HepG2 (cell line): Measurements from ENCODE around the gene CBX5. TPM values are rescaled to one million over a fixed set of nuclear protein-coding genes. Genes with fewer than 3 reads are reported as not detected.

Experiments
- ATAC-seq: fragments of 200-7000 bp; cut with Tn5 transposase; 3 replicates; pipeline ENCODE4 v1.9.1; 2020; ENCODE audit warnings: mild to moderate bottlenecking, moderate library complexity
- BruUV-seq: library from RNA; stranded (reverse); fragments of 400-500 nt; replicated peaks from 2 replicates; lab custom pipeline; 2021; lab: Mats Ljungman, UMichigan
- CTCF ChIA-PET: fragments of 300-600 bp; formaldehyde crosslinking; extraction: SDS; loops from one replicate; lab custom pipeline; 2021; ENCODE audit warnings: low total read pairs, inconsistent platforms, low intra/inter-chr PET ratio; lab: Yijun Ruan, JAX
- POLR2A ChIA-PET: fragments of 350-600 bp; sonication (Branson Sonifier 250); formaldehyde crosslinking; loops from one replicate; lab custom pipeline; 2020; ENCODE audit warnings: antibody characterized with exemption, inconsistent platforms; lab: Yijun Ruan, JAX
- DNase-seq: peaks from one replicate; pipeline ENCODE4 v3.0.0-alpha.2; 2015; ENCODE audit warnings: low spot score
- FAIRE-seq: peaks from 3 replicates; lab custom pipeline; 2011; peaks lifted over from hg19 to GRCh38; lab: Jason Lieb, UNC
- H2AFZ ChIP-seq: one replicate; pipeline ENCODE4 v1.6.1; 2011; ENCODE audit warnings: low read length, inconsistent platforms
- H3K27ac ChIP-seq: fragments of 300-600 bp; 3 replicates; pipeline ENCODE4 v1.8.0; 2011; ENCODE audit warnings: mixed run types, mild to moderate bottlenecking, mixed read lengths, low read length, inconsistent platforms; ENCODE audit not compliant: insufficient read depth; ENCODE audit errors: extremely low read length
- H3K27me3 ChIP-seq, 2 experiments: fragments of 200-600 bp in 1 of 2; 2 replicates in 1 of 2; 3 replicates in 1 of 2; pipeline versions ENCODE4 v1.6.0 to v1.8.0; 2011; ENCODE audit warnings: low read length in 2 of 2, mild to moderate bottlenecking in 2 of 2, moderate library complexity in 2 of 2, inconsistent platforms in 1 of 2; ENCODE audit not compliant: insufficient read depth in 2 of 2, control insufficient read depth in 1 of 2
- H3K36me3 ChIP-seq, 2 experiments: fragments of 200-600 bp in 1 of 2; replicated peaks in 1 of 2; 2 replicates in 1 of 2; 3 replicates in 1 of 2; pipeline versions ENCODE4 v1.5.1 to v1.8.0; 2011; ENCODE audit warnings: low read length in 2 of 2, inconsistent platforms in 1 of 2; ENCODE audit not compliant: insufficient read depth in 2 of 2, control insufficient read depth in 1 of 2
- H3K4me1 ChIP-seq: 2 replicates; pipeline ENCODE4 v1.5.1; 2012; ENCODE audit warnings: low read length, inconsistent platforms; ENCODE audit not compliant: insufficient read depth
- H3K4me2 ChIP-seq: 2 replicates; pipeline ENCODE4 v1.6.0; 2011; ENCODE audit warnings: low read depth, low read length, inconsistent platforms
- H3K4me3 ChIP-seq, 3 experiments: fragments of 200-600 bp in 1 of 3; sonication (generic), shearing (Covaris generic) in 1 of 3; replicated peaks in 1 of 3; 2 replicates each; pipeline ENCODE4 v1.5.1; 2011 to 2016; ENCODE audit warnings: low read length in 3 of 3, inconsistent platforms in 2 of 3, low read depth in 2 of 3, mild to moderate bottlenecking in 2 of 3, control low read depth in 1 of 3, mixed read lengths in 1 of 3; ENCODE audit not compliant: insufficient read depth in 1 of 3
- H3K79me2 ChIP-seq: one replicate; pipeline ENCODE4 v1.6.1; 2011; ENCODE audit warnings: low read length, inconsistent platforms; ENCODE audit not compliant: insufficient read depth
- H3K9ac ChIP-seq: 2 replicates; pipeline ENCODE4 v1.6.0; 2011; ENCODE audit warnings: mild to moderate bottlenecking, low read depth, low read length, inconsistent platforms; ENCODE audit not compliant: insufficient read depth
- H3K9me3 ChIP-seq: 2 replicates; pipeline ENCODE4 v1.5.1; 2012; ENCODE audit warnings: mild to moderate bottlenecking, low read length
- H4K20me1 ChIP-seq: 2 replicates; pipeline ENCODE4 v1.6.0; 2011; ENCODE audit warnings: inconsistent platforms, mild to moderate bottlenecking, low read length, moderate library complexity; ENCODE audit not compliant: insufficient read depth
- ATF7-NPFF ChIP-seq: sonication (generic); formaldehyde crosslinking; IDR thresholded peaks from 2 replicates; pipeline ENCODE4 v1.8.1; 2023; ENCODE audit warnings: mild to moderate bottlenecking, low read depth, missing genetic modification reagents, moderate library complexity
- CHD4 ChIP-seq: fragments of 200-600 bp; sonication (generic); IDR thresholded peaks from 2 replicates; pipeline ENCODE4 v1.7.0; 2017; ENCODE audit warnings: mild to moderate bottlenecking, low read length, borderline replicate concordance
- KDM6A ChIP-seq: IDR thresholded peaks from 2 replicates; pipeline ENCODE4 v1.6.1; 2016; ENCODE audit warnings: low read depth
- MEIS1 ChIP-seq: sonication (generic); formaldehyde crosslinking; IDR thresholded peaks from 2 replicates; pipeline ENCODE4 v1.9.0; 2021; ENCODE audit warnings: mild to moderate bottlenecking, missing genetic modification reagents, moderate library complexity, borderline replicate concordance
- NONO ChIP-seq, 2 experiments: fragments of 450-650 bp in 1 of 2; sonication (generic) in 1 of 2; formaldehyde crosslinking in 1 of 2; IDR thresholded peaks in 1 of 2; conservative IDR thresholded peaks in 1 of 2; 2 replicates each; pipeline versions ENCODE4 v1.6.1 to v1.8.0; 2017 to 2022; ENCODE audit warnings: mild to moderate bottlenecking in 1 of 2, missing genetic modification reagents in 1 of 2, moderate library complexity in 1 of 2
- PCBP2 ChIP-seq: fragments of 200-400 bp; formaldehyde crosslinking; optimal IDR thresholded peaks from 2 replicates; pipeline ENCODE3; 2018; ENCODE audit warnings: low read length, low read depth; ENCODE audit not compliant: poor library complexity, severe bottlenecking
- PLSCR1 ChIP-seq: sonication (generic); formaldehyde crosslinking; IDR thresholded peaks from 2 replicates; pipeline ENCODE4 v1.5.0; 2020; ENCODE audit warnings: missing genetic modification reagents, mild to moderate bottlenecking, borderline replicate concordance
- RNF2 ChIP-seq: fragments of 450-650 bp; conservative IDR thresholded peaks from 2 replicates; pipeline ENCODE4 v1.6.1; 2016; ENCODE audit warnings: low read depth
- SIN3A ChIP-seq: IDR thresholded peaks from 2 replicates; pipeline ENCODE4 v1.6.1; 2011; ENCODE audit warnings: low read depth, mild to moderate bottlenecking, control low read depth, low read length, borderline replicate concordance
- TP53 ChIP-seq: sonication (generic); formaldehyde crosslinking; conservative IDR thresholded peaks from 2 replicates; pipeline ENCODE4 v1.4.0; 2020; ENCODE audit warnings: missing genetic modification reagents
- ZBTB21 ChIP-seq: sonication (generic); formaldehyde crosslinking; IDR thresholded peaks from 2 replicates; pipeline ENCODE4 v1.4.0; 2020; ENCODE audit warnings: missing genetic modification reagents
- ZMYM4 ChIP-seq: sonication (generic); formaldehyde crosslinking; IDR thresholded peaks from 2 replicates; pipeline ENCODE4 v1.8.1; 2023; ENCODE audit warnings: mild to moderate bottlenecking, missing genetic modification reagents
- ZNF121 ChIP-seq: sonication (generic); formaldehyde crosslinking; IDR thresholded peaks from 2 replicates; pipeline ENCODE4 v1.5.0; 2020; ENCODE audit warnings: mild to moderate bottlenecking, missing genetic modification reagents
- ZNF496 ChIP-seq: sonication (generic); formaldehyde crosslinking; IDR thresholded peaks from 2 replicates; pipeline ENCODE4 v1.8.1; 2023; ENCODE audit warnings: mild to moderate bottlenecking, moderate library complexity, missing genetic modification reagents; ENCODE audit not compliant: insufficient replicate concordance
- ZNF501 ChIP-seq: sonication (generic); formaldehyde crosslinking; IDR thresholded peaks from 2 replicates; pipeline ENCODE4 v1.5.1; 2020; ENCODE audit warnings: mild to moderate bottlenecking, moderate library complexity, missing genetic modification reagents
- ZNF615 ChIP-seq: sonication (generic); formaldehyde crosslinking; IDR thresholded peaks from 2 replicates; pipeline ENCODE4 v1.5.0; 2020; ENCODE audit warnings: mild to moderate bottlenecking, missing genetic modification reagents, borderline replicate concordance
- ZNF788 ChIP-seq: sonication (generic); formaldehyde crosslinking; IDR thresholded peaks from 2 replicates; pipeline ENCODE4 v1.5.0; 2020; ENCODE audit warnings: mild to moderate bottlenecking, missing genetic modification reagents, borderline replicate concordance
- ZSCAN5A ChIP-seq: sonication (generic); formaldehyde crosslinking; IDR thresholded peaks from 2 replicates; pipeline ENCODE4 v1.8.0; 2022; ENCODE audit warnings: mild to moderate bottlenecking, missing genetic modification reagents, borderline replicate concordance
- ZUFSP ChIP-seq: sonication (generic); formaldehyde crosslinking; IDR thresholded peaks from 2 replicates; pipeline ENCODE4 v1.9.0; 2021; ENCODE audit warnings: missing genetic modification reagents, mild to moderate bottlenecking, borderline replicate concordance
- WGBS: methylation state at CpG from one replicate; pipeline ENCODE4 v1.1.6; 2017; ENCODE audit warnings: low lambda C conversion rate; 5-methylcytosine and 5-hydroxymethylcytosine counted together
- in situ Hi-C: cut with HindIII; loops from 2 replicates; pipeline ENCODE4 v1.10.0; 2017; ENCODE audit warnings: low pct_unique_long_range_greater_than_20kb; ENCODE audit not compliant: extremely low pct_ligation_motif_present
- intact Hi-C: fragments of 100-400 bp; cut with micrococcal nuclease; formaldehyde crosslinking; loops from one replicate; pipeline ENCODE4 v1.10.0; 2022; ENCODE audit not compliant: unreplicated experiment
- polyA plus RNA-seq, 8 experiments: library from polyadenylated mRNA; depleted of rRNA in 3 of 8; stranded (reverse) in 7 of 8; unstranded in 1 of 8; fragments of >200 nt; fragmentation: Illumina TruSeq in 4 of 8; extraction: Trizol in 4 of 8; gene quantifications; 2 replicates each; pipeline versions ENCODE4 v1.2.1 to v1.2.3, GENCODE V29; 2011 to 2016; ENCODE audit warnings: low read depth in 4 of 8, missing spikeins in 1 of 8, mixed read lengths in 1 of 8; ENCODE audit not compliant: insufficient read depth in 1 of 8
- total RNA-seq, 5 experiments: library from RNA; depleted of rRNA; stranded (reverse); fragments of >200 nt; fragmentation: Illumina TruSeq; extraction: Trizol; gene quantifications; 2 replicates each; pipeline ENCODE4 v1.2.3, GENCODE V29; 2016; ENCODE audit warnings: low read depth in 1 of 5

CBX5 gene
- total and polyA plus RNA-seq, 2 of the 13 experiments (the other 11 are each of a cell fraction or from before 2014, with no cell fraction given), result 16.0 to 22.2 TPM

GRCh38 chr12:54214553-54215406, 65.1 kb downstream of the CBX5 start:
- peak; percentile 92 for ATAC-seq
- H3K36me3 ChIP-seq, result no peaks in the 10 kb centered on the region
- H3K79me2 ChIP-seq, result no peaks in the 10 kb centered on the region
- H3K27me3 ChIP-seq, result peaks cover 0 to 28% of the 10 kb centered on the region in 2 experiments; a peak in 4 of 5 replicates
- DNase-seq, result peak; percentile 85
- no peak overlapping the region for H3K27ac ChIP-seq
- H3K4me2 ChIP-seq, result peak overlapping the region; percentile 70
- WGBS, result 48% methylated on average over 12 of the region's 33 CpGs
- no peak overlapping the region for H2AFZ ChIP-seq
- CTCF ChIA-PET, result interaction anchor here (0.8 to 2.4 kb wide), 9 partner anchors 14 to 230 kb away, joined by 3 to 18 read pairs (median 6); partner anchors contain the start of genes HOXC10 and HOXC5
- POLR2A ChIA-PET, result no interaction called here
- intact Hi-C loops, result no loop called here
- 0 out of 2 replicates have a peak overlapping the region, but pooled peaks have one; percentile 28 for H3K9ac ChIP-seq
- H3K4me1 ChIP-seq, result peaks cover 28% of the 10 kb centered on the region
- BruUV-seq, result no TSS peak
- H3K9me3 ChIP-seq, result no peaks in the 10 kb centered on the region
- H4K20me1 ChIP-seq, result no peaks in the 10 kb centered on the region
- peak; percentile 73 for FAIRE-seq
- H3K4me3 ChIP-seq, result peak overlapping the region in 2 of 3 experiments; percentile 30 to 61; a peak in 1 of 6 replicates
- in situ Hi-C loops, result loop anchor here (5.0 to 10.0 kb wide), 2 partner anchors 148 to 460 kb away; partner anchors contain the start of genes CISTR and GPR84
- TF ChIP-seq ATF7-NPFF (CRISPR knock-in tag) (no peak), ZUFSP (CRISPR knock-in tag) (no peak), MEIS1 (CRISPR knock-in tag) (no peak; the same call in 1 of the 2 replicates), ZMYM4 (CRISPR knock-in tag) (peak; percentile 76; the same call in 1 of the 2 replicates), TP53 (CRISPR knock-in tag) (no peak), PCBP2 (no peak), PLSCR1 (CRISPR knock-in tag) (no peak), ZNF121 (no peak), RNF2 (0 out of 2 replicates have a peak, but pooled peaks have one; percentile 55), NONO (IDR thresholded peaks at IDR 0.05) (no peak), NONO (CRISPR knock-in tag; conservative IDR thresholded peaks at IDR 0.05) (no peak), KDM6A (no peak), ZNF788 (CRISPR knock-in tag) (0 out of 2 replicates have a peak, but pooled peaks have one; percentile 58), ZSCAN5A (peak; percentile 35; the same call in 1 of the 2 replicates), ZNF615 (no peak), ZBTB21 (CRISPR knock-in tag) (no peak), CHD4 (no peak), ZNF496 (CRISPR knock-in tag) (no peak), ZNF501 (CRISPR knock-in tag) (no peak), SIN3A (no peak)
